ENCODE data around the gene CA10.

GRCh38 chr17:51667706-51668083 is 490.8 kb downstream of the CA10 start:
- TF ChIP-seq POLR2AphosphoS5 (IDR thresholded peaks at IDR 0.05; ENCODE audit: insufficient read depth, low read depth, low read length) (no peak), POLR2A (IDR thresholded peaks at IDR 0.05; ENCODE audit: low read depth, low read length) (no peak), CTCF (IDR thresholded peaks at IDR 0.05; ENCODE audit: extremely low read depth in 1 of 2, insufficient read depth in 1 of 2, low read depth in 1 of 2, low read length in 2 of 2) (no peak), JUN (IDR thresholded peaks at IDR 0.05; ENCODE audit: borderline replicate concordance, insufficient read depth, insufficient read length, low read depth) (no peak), MYC (IDR thresholded peaks at IDR 0.05; ENCODE audit: low read depth, low read length) (no peak), EZH2 (IDR thresholded peaks at IDR 0.05; ENCODE audit: borderline replicate concordance, low read depth, low read length, severe bottlenecking) (no peak)
- TF ChIP-seq, protein P1, sequence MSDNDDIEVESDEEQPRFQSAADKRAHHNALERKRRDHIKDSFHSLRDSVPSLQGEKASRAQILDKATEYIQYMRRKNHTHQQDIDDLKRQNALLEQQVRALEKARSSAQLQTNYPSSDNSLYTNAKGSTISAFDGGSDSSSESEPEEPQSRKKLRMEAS (IDR thresholded peaks at IDR 0.05; ENCODE audit: insufficient read depth, insufficient read length) = no peak
